Keratinocyte (primary cell): Measurements from ENCODE around the gene GOLGA6A. TPM values are rescaled to one million over a fixed set of nuclear protein-coding genes. Genes with fewer than 3 reads are reported as not detected.
A peak's percentile ranks its signal among the peaks of the same experiment; 100 is the strongest.

ENCODE experiments used
- DNase-seq: peaks from one replicate; pipeline ENCODE4 v3.0.0-alpha.2; 2011; ENCODE audit warnings: low read depth, missing footprints, low spot score
- FAIRE-seq: peaks from 2 replicates; lab custom pipeline; 2011; peaks lifted over from hg19 to GRCh38; lab: Jason Lieb, UNC
- H2AFZ ChIP-seq: 2 replicates; pipeline ENCODE4 v1.6.0; 2012; ENCODE audit warnings: low read length, control low read depth, inconsistent platforms; ENCODE audit not compliant: control insufficient read depth
- H3K27ac ChIP-seq: 2 replicates; pipeline ENCODE4 v1.5.1; 2011; ENCODE audit warnings: low read length; ENCODE audit not compliant: control insufficient read depth, insufficient read depth
- H3K27me3 ChIP-seq: 3 replicates; pipeline ENCODE4 v1.6.0; 2011; ENCODE audit warnings: low read length; ENCODE audit not compliant: control insufficient read depth, insufficient read depth; ENCODE audit errors: extremely low read depth
- H3K36me3 ChIP-seq, 2 experiments: 2 replicates in 1 of 2; 3 replicates in 1 of 2; pipeline ENCODE4 v1.5.1; 2011; ENCODE audit warnings: low read length in 2 of 2, mild to moderate bottlenecking in 1 of 2; ENCODE audit not compliant: control insufficient read depth in 2 of 2, insufficient read depth in 2 of 2; ENCODE audit errors: extremely low read depth in 1 of 2
- H3K4me1 ChIP-seq: 3 replicates; pipeline ENCODE4 v1.5.1; 2011; ENCODE audit warnings: low read length; ENCODE audit not compliant: control insufficient read depth, insufficient read depth; ENCODE audit errors: extremely low read depth
- H3K4me2 ChIP-seq: 3 replicates; pipeline ENCODE4 v1.6.0; 2011; ENCODE audit warnings: low read depth, low read length; ENCODE audit not compliant: control insufficient read depth, insufficient read depth; ENCODE audit errors: extremely low read depth
- H3K4me3 ChIP-seq, 3 experiments: fragments of 200-600 bp in 1 of 3; sonication (generic) in 1 of 3; 2 replicates in 2 of 3; 3 replicates in 1 of 3; pipeline ENCODE4 v1.5.1; 2011 to 2016; ENCODE audit warnings: low read length in 3 of 3, mild to moderate bottlenecking in 3 of 3, control low read depth in 2 of 3, inconsistent platforms in 1 of 3, low read depth in 1 of 3, mixed read lengths in 1 of 3, mixed run types in 1 of 3, moderate library complexity in 1 of 3; ENCODE audit not compliant: control insufficient read depth in 2 of 3, insufficient read depth in 2 of 3; ENCODE audit errors: extremely low read depth in 1 of 3
- H3K79me2 ChIP-seq: 2 replicates; pipeline ENCODE4 v1.6.0; 2012; ENCODE audit warnings: low read length; ENCODE audit not compliant: control insufficient read depth, insufficient read depth
- H3K9ac ChIP-seq: 3 replicates; pipeline ENCODE4 v1.6.0; 2011; ENCODE audit warnings: low read length; ENCODE audit not compliant: control insufficient read depth, insufficient read depth; ENCODE audit errors: extremely low read depth
- H3K9me1 ChIP-seq: 3 replicates; pipeline ENCODE4 v1.6.0; 2011; ENCODE audit warnings: low read length; ENCODE audit not compliant: control insufficient read depth, insufficient read depth; ENCODE audit errors: extremely low read depth
- H3K9me3 ChIP-seq: 2 replicates; pipeline ENCODE4 v1.5.1; 2012; ENCODE audit warnings: low read depth, low read length; ENCODE audit not compliant: control insufficient read depth
- H4K20me1 ChIP-seq: 3 replicates; pipeline ENCODE4 v1.6.0; 2011; ENCODE audit warnings: low read length; ENCODE audit not compliant: control insufficient read depth, insufficient read depth; ENCODE audit errors: extremely low read depth
- CTCF ChIP-seq, 3 experiments: IDR thresholded peaks in 1 of 3; conservative IDR thresholded peaks in 1 of 3; optimal IDR thresholded peaks in 1 of 3; 2 replicates in 2 of 3; 3 replicates in 1 of 3; pipeline versions ENCODE3 to v1.5.1; 2011; ENCODE audit warnings: low read length in 3 of 3, mild to moderate bottlenecking in 3 of 3, moderate library complexity in 2 of 3, control low read depth in 1 of 3, inconsistent platforms in 1 of 3; ENCODE audit not compliant: insufficient read depth in 2 of 3; ENCODE audit errors: extremely low read depth in 1 of 3
- EZH2 ChIP-seq: IDR thresholded peaks from one replicate; pipeline ENCODE4 v1.6.1; 2012; ENCODE audit warnings: inconsistent platforms, mild to moderate bottlenecking, low read length, moderate library complexity
- dilution Hi-C: fragments of 300-500 bp; cut with MboI; formaldehyde crosslinking; loops from one replicate; pipeline ENCODE4 v1.7.0; 2020; ENCODE audit warnings: low sequenced_read_pairs; ENCODE audit not compliant: extremely low pct_ligation_motif_present
- polyA plus RNA-seq, 5 experiments: library from polyadenylated mRNA; depleted of rRNA in 3 of 5; stranded (reverse) in 3 of 5; stranded (forward) in 1 of 5; unstranded in 1 of 5; fragments of >200 nt; gene quantifications; 1 replicate in 1 of 5; 2 replicates in 3 of 5; 3 replicates in 1 of 5; pipeline versions ENCODE4 v1.2.1 to v1.2.3, GENCODE V29; 2011 to 2012; ENCODE audit warnings: missing spikeins in 2 of 5, low read depth in 1 of 5, low replicate concordance in 1 of 5

GOLGA6A gene
- polyA plus RNA-seq, 1 donor (not counting 4 experiments of a cell fraction or from before 2014, with no cell fraction given) = not detected

- H3K4me1 ChIP-seq = peaks cover 5% of the 10 kb centered on the region
- no peaks in the 10 kb centered on the region for H3K9me1 ChIP-seq
- no peak overlapping the region for H2AFZ ChIP-seq
- FAIRE-seq (no peak), DNase-seq (no peak)
- peaks cover 4% of the 10 kb centered on the region for H4K20me1 ChIP-seq
- no peak overlapping the region for H3K4me3 ChIP-seq
- H3K9ac ChIP-seq = no peak overlapping the region
- H3K36me3 ChIP-seq = no peaks in the 10 kb centered on the region
- dilution Hi-C loops = no loop called here
- peak; percentile 99 for TF ChIP-seq EZH2
- no peak for TF ChIP-seq CTCF (optimal IDR thresholded peaks at IDR 0.05 in 1 of 3, IDR thresholded peaks at IDR 0.05 in 1 of 3, conservative IDR thresholded peaks at IDR 0.05 in 1 of 3; ENCODE audit: extremely low read depth in 1 of 3, insufficient read depth in 2 of 3, low read length in 3 of 3)
- no peaks in the 10 kb centered on the region for H3K9me3 ChIP-seq
- no peak overlapping the region for H3K4me2 ChIP-seq
- H3K27ac ChIP-seq = no peak overlapping the region
- H3K79me2 ChIP-seq = no peaks in the 10 kb centered on the region
- peaks cover 77% of the 10 kb centered on the region for H3K27me3 ChIP-seq
These were observed 47.3 kb upstream of the GOLGA6A start for GRCh38 chr15:74129586-74130154.

GRCh38 chr15:74128785-74129585 lies 46.6 kb upstream of the GOLGA6A start:
- Histone ChIP-seq H3K36me3 (no peaks in the 10 kb centered on the region), H3K9me3 (no peaks in the 10 kb centered on the region), H3K4me1 (peaks cover 5% of the 10 kb centered on the region), H3K4me2 (no peak overlapping the region), H2AFZ (no peak overlapping the region), H3K27ac (no peak overlapping the region), H4K20me1 (peaks cover 4% of the 10 kb centered on the region), H3K27me3 (peaks cover 73% of the 10 kb centered on the region), H3K79me2 (no peaks in the 10 kb centered on the region), H3K9me1 (no peaks in the 10 kb centered on the region), H3K4me3 (no peak overlapping the region), H3K9ac (no peak overlapping the region)
- FAIRE-seq (no peak), DNase-seq (no peak)
- dilution Hi-C loops = no loop called here
- TF ChIP-seq EZH2 = no peak
- TF ChIP-seq CTCF (optimal IDR thresholded peaks at IDR 0.05 in 1 of 3, IDR thresholded peaks at IDR 0.05 in 1 of 3, conservative IDR thresholded peaks at IDR 0.05 in 1 of 3; ENCODE audit: extremely low read depth in 1 of 3, insufficient read depth in 2 of 3, low read length in 3 of 3) = no peak
